GM21619 (cell line): ENCODE results near the gene CNOT1.

Experiments used
- ATAC-seq: cut with Tn5 transposase; IDR thresholded peaks from one replicate; pipeline ENCODE4 v1.9.1; 2021; ENCODE audit not compliant: unreplicated experiment

The CNOT1 gene

DNA sequence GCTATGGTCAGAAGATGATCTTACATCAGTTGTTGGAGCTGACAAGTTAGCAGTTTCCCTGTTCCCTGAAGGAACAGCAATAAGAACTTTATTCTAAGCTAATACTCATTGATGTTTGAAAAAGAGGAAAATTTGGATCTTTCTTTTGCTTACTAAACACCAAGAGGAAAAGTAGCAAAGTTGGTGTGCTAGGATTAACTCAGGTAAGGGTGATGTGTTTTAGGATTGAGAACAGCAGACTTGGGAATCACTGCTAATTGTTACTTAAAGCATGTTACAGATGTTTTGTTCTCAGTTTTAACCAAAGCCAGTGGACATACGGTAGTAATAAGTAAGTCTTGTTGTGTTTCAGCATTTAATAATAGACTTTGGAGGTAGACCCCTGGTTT is 110.7 kb downstream of the CNOT1 start:
- no peak for ATAC-seq

DNA sequence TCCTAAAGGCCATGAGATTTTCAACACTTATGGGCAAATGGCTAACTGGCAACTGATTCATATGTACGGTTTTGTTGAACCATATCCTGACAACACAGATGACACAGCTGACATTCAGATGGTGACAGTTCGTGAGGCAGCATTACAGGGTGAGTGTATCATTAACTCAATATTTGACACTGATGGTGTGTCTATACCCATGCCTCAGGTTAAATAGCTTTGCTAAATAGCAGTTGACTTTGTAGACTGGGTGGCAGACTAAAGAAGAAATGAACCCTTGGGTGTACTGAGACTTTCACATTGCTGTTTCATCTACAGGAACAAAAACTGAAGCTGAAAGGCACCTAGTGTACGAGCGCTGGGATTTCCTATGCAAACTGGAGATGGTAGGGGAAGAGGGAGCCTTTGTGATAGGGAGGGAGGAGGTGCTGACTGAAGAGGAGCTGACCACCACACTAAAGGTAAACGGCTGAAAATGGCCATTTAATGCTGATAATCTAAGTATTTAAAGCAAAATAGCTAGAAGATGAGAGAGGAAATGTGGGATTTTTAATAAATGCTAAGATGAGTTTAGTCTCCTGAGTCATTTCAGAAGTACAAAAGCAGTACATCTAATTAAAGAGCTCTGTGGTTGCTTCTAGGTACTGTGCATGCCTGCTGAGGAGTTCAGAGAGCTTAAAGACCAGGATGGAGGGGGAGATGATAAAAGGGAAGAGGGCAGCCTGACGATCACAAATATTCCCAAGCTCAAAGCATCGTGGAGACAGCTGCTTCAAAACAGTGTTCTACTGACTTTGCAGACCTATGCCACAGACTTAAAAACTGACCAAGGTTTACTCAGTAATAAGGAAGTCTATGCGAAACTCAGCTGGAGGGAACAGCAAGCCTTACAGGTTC is 111.3 kb downstream of the CNOT1 start:
- peak; percentile 36 for ATAC-seq

DNA sequence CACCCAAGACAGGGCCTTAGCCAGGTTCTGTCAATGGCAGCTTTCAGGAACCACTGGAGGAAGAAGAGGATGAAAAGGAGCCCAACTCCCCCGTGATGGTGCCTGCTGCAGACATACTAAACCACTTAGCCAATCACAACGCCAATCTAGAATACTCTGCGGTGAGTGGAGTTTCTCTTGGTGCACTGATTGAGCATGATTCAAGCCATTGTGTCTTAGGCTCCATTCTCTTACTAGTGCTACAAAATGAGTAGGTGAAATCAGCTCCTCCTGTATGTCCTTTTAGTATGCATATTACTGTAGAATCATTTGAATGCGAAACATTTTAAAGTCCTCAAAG is 112.9 kb downstream of the CNOT1 start:
- ATAC-seq = no peak

DNA sequence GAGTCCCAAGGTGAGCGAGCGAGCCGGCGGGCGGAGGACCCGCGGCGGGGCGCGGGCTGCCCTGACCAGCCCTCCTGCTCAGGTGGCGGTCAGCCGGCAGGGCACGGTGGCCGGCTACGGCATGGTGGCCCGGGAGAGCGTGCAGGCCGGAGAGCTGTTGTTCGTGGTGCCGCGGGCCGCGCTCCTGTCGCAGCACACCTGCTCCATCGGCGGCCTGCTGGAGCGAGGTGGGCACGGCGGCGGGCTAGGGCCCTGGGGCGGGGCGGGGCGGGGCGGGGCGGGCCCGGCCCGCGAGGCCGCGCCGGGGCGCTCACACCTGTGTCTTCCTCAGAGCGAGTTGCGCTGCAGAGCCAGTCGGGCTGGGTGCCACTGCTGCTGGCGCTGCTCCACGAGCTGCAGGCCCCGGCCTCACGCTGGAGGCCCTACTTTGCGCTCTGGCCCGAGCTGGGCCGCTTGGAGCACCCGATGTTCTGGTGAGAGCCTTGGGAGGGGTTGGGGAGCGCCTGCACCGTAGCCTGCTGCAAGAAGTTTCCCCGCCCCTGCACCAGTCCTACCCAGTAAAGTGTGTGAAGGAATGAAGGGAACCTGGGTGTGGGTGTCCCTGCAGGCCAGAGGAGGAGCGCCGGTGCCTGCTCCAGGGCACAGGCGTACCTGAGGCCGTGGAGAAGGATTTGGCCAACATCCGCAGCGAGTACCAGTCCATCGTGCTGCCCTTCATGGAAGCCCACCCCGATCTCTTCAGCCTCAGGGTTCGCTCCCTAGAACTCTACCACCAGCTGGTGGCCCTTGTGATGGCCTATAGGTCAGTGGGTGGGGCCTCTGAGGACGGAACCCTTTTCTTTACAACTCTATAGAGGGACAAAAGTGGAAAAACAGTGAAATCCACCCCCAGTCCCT is 113.5 kb downstream of the CNOT1 start:
- peak; percentile 36 for ATAC-seq

DNA sequence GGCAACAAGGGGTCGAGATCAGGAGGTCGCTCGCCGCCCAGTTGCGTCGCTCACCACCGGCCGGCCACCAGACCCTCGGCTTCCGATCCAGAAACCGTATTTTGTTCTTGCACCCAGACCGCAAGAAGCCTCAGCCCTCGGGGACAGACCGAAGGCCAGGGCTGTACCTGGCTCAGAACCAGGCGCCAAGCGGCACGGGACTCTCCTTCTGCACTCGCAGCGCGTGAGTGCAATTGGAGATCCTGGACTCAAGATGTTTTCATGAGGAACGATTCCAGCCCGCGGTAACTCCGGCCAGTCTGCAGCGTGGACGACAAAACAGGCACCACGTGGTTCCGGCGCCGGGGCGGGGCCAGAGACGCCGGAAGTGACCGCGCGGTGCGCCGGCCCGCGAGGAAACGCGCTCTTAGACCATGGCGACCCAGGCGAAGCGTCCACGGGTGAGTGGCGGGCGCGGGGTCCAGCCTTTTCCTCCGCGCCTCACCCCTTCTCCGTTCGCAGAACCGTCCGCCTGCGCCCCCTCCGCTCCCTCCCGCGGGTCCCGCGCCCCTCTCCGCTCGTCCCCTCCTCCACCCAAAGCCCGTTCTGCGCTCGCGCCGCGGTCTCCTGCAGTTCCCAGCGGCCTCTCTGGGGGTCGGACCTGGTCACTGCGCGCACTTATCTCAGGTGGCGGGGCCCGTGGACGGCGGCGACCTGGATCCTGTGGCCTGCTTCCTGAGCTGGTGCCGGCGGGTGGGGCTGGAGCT is 114.3 kb downstream of the CNOT1 start, which contains the start of gene SETD6:
Gene SETD6, plus strand, starts transcription at position 393 of the 746 bp plus-strand sequence. Its CDS starts 21 bp downstream, at position 414.
- peak; percentile 69 for ATAC-seq

DNA sequence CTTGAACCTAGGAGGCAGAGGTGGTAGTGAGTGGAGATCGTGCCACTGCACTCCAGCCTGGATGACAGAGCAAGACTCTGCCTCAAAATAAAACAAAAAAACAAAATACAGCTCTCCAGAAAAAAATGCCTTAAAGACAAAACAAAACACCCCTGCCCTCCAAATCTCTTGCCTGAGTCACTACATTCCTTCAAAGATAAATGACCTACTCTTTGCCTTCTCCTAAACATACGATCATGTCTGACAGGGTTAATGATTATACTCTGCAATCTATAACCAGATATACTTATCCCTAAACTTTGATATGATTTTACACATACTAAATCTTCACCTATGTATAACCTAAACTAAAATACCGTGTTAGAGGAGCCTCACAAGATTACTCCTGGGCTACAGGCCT is 115.8 kb downstream of the CNOT1 start:
- ATAC-seq = no peak

DNA sequence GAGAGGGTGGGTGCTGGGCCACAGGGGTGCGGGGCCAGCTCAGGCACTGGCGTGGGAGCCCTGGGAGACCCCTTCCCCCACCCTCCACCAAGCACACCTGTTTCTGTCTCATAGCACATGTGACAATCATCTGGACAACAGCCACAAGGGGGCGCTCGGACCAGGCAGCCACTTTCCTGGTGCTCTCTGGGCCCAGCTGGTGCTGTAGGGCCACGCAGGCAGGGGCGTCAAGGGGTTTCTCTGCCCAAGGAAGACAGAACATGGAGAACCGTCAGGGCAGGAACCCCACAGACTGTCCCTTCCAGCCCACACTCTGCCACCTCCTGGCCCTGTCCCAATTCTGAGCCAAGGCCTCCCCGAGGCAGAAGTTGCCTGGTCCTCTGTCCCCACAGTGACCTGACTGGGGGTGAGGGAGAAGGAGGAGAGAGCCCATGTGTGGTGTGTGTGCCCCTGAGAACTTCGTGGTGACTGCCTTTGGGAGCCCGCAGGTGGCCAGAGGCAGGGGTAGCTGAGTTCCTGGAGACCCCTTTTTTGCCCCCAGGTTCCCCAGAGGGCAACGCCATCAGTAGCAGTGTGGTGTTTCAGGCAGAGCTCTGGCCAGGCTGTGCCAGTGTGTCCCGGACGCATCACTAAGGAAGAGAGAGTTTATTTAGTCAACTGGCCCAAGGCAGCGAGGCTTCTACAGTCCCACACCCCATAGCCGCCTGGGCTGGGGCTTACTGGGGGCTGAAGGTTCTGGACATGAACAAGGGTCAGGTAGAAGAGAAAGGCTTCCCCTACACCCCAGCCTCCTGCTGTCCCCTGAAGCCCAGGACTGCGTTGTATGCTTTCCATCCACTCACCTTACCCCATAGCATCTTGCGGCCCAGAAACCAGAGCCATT is 117.5 kb downstream of the CNOT1 start:
- peak; percentile 35 for ATAC-seq

DNA sequence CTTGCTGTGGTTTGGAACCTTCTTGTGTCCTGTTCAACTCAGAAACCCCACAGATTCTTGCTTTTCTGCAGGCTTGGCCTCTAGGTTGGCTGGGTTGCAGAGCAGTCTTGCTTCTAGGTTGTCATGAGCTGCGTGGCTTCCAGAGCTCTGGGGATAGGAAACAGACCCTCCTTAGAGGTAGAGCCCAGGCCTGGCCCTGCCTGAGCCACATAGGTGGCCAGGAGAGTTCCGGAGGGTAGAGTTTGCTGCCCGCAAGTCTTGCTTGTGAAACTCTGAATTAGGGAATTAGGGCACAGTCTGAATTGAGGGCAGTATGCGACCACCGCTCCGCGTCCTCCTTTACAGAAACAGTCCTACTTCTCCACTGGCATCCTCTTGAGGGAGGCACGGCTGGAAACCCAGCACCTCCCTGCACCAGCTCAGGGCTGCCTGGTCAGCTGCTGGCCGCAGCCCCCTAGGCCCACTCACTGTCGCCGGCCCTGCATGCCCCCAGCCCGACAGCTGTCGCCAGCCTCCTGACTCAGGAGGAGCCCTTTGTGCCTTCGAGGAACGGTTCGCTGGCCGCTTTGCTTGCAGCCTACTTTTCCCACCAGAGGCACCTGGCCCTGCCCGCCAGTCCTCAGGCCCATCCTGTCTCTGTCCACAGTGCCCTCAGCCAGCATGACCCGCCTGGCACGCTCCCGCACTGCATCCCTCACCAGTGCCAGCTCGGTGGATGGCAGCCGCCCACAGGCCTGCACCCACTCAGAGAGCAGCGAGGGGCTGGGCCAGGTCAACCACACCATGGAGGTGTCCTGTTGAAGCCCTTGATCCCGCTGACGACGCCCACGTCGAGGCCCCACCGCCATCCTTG is 118.6 kb downstream of the CNOT1 start:
- ATAC-seq = no peak

DNA sequence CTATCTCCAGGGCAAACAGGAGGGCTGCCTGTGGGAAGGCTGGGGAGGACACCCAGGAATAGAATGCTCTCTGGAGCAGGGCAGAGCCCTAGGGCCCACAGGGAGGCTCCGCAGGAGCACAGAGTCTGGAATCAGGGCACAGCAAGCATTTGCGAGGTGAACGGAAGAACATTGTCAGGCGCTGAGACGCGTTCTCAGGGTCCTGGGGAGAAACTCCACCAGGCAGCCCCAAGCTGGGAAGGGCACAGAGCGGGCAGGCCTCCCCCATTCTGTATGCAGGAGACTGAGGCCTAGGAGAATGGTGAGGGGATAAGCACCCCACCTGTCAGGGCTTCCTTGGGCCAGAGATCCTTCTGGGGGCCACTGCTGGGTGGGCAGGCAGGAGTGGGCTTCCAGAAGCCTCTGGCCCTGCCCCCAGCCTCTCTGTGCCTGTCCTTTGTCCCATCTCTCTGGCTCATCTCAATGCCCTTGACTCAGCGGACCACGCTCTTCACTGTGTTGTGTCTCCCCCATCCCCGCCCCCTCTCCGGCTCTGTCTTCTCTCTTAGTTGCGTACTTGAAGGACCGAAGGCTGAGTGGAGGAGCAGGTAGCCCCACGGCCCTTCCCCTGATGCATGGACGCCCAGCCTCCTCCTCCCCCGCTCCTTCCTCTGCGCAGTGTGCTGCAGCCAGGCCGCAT is 119.4 kb downstream of the CNOT1 start:
- no peak for ATAC-seq

DNA sequence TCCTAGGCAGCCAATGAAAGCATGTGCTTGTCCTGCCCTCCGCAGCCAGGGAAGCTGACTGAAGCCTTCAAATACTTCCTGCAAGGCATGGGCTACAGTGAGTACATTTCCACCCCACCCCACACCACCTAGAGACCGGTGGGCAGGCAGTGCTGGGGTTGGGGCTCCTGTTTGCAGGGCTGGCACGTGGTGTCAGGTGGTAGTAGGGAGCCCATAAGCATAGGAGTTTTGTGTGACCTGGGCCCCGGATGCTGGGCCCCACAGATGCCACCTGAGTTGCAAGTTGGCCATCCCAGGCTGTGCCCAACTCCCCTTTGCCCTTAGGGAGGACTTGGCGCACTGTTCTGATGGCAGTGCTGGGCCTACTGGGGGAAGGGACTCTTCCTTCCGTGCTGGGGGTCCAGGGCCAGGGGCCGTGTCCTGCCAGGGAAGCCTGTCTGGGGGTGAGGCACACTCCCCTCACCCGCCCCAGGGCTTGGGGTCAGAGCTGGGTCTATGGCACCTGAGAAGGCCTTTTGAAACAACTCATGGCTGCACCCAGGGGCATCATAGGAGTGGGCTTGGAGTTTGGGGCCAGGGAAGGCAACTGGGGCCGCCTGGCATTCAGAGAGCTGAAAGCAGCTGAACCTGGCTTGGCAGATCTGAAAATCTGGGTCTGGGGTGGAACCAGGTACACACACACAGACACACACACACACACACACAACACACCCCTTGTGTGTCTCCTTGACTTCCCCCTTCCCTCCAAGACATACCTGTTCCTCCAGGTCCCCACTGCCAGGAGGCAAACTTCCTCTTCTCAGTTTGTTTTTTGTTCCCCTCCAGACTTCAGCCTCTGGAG is 120.2 kb downstream of the CNOT1 start:
- ATAC-seq = no peak

DNA sequence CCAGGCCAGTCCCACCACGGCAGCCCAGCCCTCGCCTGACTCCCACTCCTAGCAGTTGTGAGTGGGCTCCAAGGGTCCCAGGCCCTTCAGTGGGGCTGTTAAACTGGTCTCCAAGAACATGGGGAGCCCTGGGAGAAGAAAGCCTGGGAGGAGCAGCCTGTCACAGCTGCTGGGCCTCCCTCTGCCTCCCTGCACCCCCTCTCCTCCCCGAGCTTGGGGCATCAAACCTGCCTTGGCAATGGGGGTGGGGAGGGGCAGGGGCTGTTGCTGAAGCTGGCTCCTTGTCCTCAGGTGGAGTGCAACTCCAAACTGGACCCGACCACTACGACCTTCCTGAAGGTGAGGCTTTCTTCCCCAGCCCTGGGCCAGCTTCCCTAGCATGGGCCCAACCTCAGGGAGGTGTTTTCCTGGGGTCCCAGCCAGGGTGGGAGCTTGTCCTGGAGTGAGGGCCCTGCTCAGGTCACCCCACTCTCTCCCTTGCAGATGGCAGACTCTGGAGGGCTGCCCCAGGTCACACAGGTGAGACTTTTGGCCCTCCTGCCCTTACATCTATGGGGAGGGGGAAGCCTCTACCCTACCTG is 120.9 kb downstream of the CNOT1 start:
- ATAC-seq = no peak

DNA sequence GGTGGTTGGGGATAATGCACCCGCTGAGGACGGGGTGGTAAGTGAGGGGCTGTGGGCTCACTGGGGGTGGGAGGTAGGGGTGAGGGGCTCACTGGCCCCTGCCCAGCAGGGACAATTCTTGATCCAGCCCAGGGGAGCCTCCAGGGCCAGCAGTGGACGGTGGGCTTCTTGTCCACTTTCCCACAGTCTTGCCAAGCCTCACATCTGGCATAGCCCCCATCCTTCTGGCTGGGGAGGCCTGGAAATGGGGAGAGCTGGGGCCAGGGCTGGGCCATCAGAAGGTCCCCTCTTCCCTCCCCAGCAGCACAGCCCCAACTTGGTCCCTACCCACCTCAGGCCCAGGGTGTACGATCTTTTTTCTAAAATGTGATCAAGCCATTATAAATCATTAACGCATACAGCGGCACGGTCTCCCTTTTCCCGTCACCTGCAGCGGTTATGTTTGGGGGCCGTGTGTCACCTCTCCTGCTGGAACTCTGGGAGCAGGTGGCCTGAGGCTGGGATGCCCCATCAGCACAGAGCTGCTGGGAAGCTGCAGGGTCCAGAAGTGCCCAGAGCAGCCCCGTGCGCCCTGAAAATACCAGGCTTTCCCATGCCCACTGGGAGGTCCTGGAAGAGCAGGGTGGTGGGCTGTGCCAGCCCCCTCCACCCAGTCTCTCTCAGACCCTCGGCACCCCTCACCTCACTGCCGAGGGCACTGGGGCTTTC is 121.5 kb downstream of the CNOT1 start:
- no peak for ATAC-seq

DNA sequence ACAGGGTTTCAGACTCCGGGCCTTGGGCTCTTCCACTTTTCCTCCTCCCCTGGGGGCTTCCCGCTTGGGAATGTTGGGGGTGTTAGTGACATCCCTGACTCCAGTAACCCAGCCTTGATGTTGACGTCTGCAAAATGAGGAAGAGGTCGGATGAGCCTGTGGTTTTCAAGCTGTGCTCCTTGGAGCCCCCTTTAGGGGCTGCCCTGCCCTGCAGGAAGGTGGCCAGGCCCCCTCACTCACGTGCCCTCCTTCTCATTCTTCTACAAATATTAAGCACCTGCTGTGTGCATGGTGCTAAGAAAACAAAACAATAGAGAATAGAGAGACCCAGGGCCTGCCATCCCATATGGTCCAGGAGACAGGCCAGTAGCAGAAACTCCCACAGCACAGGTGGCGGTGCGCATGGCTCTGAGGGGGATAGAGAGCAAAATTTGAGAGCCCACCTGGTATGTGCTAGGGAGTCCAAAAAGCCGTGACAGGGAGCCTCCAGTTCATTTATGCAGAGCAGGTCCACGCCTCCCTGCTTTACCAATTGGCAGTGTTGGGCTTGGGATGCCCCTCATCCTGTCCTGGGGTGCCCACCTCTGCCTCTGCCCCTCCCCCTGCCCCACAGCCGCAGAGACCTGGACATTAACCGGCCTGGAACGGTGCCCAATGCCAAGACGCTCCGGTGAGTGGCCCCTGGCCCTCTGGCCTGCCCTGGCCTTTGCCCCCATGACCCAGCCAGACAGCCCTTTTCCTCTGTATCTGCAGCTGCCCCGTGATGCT is 122.2 kb downstream of the CNOT1 start:
- no peak for ATAC-seq

DNA sequence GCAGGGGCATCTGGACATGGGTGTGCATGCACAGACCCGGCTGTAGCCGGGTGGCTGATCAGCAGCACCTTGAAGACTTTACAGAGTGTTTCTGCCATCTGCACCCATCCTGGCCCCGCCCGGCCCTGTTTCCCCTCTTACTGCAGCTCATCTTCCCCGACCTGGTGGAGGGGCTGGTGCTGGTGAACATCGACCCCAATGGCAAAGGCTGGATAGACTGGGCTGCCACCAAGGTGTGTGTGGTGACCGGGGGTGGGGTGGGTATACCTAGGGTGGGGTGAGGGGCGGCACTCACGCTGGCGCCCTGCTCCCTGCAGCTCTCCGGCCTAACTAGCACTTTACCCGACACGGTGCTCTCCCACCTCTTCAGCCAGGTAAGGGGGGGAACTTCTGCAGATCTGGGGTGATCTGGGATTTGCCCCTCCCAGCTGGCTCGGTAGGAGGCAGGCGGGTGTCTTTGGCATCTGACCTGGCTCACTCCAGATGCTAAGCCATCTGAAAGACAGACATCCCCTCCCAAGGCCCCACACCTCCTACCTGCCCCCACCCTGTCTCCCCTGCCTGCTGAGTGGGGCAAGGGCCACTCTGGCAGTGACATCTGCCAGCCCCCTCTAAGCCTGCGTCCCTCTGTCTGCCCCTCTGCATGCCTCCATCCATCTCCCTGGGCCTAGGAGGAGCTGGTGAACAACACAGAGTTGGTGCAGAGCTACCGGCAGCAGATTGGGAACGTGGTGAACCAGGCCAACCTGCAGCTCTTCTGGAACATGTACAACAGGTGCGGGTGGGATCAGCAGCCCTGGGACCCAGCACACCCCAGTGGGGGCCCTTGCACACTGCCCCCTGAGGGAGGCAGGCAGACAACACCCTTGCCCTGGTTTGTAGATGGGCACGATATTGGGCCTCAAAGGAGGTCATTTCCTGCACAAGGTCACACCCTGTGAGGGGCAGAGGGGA is 123.1 kb downstream of the CNOT1 start:
- ATAC-seq = no peak
